ENCODE results near the gene NYAP2. TPM values are rescaled to one million over a fixed set of nuclear protein-coding genes. Genes with fewer than 3 reads are reported as not detected.

The NYAP2 gene
- polyA plus RNA-seq, 3 donors, result not detected

DNA sequence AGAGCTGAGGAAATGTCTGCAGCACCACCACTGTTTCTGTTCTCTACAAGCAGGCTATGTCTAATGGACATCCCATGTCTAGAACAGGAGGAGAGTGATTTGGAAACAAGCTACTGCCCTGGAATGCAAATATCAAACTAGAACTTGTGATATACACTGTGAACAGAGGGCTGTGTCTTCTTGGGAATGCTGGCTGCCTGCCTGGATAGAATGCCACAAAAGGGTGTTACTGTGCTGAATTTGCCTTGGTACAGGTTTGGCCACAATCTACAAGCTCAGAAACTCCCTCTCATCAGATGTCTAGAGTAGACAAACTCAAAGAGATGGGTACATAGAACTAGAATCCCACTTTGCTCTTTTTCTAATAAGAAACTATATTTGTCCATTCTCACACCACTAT lies 170.5 kb downstream of the NYAP2 start:
- Mint-ChIP-seq H3K27ac (no peak overlapping the region), H3K4me1 (no peaks in the 10 kb centered on the region), H3K9me3 (peaks cover under 1 to 12% (median 4%) of the 10 kb centered on the region in 7 donors), H3K36me3 (no peaks in the 10 kb centered on the region), H3K27me3 (ENCODE audit: low read depth in 3 of 3) (peaks cover 0 to 1% (median 1%) of the 10 kb centered on the region in 3 donors), H3K4me3 (no peak overlapping the region)
- Histone ChIP-seq H4K20me1 (ENCODE audit: insufficient read depth, low read length) (no peaks in the 10 kb centered on the region), H2AFZ (ENCODE audit: insufficient read depth, low read depth, low read length, poor library complexity, severe bottlenecking) (no peak overlapping the region), H3K9me3 (replicated peaks in 1 of 2; ENCODE audit: control insufficient read depth in 1 of 2, insufficient read depth in 1 of 2, low read length in 2 of 2) (peaks cover 6 to 9% of the 10 kb centered on the region in 2 donors), H3K4me1 (ENCODE audit: control insufficient read depth in 1 of 2, insufficient read depth in 2 of 2, low read length in 2 of 2) (no peaks in the 10 kb centered on the region), H3K27me3 (ENCODE audit: control insufficient read depth in 2 of 2, insufficient read depth in 2 of 2, low read length in 2 of 2) (no peaks in the 10 kb centered on the region), H3K9ac (ENCODE audit: insufficient read depth, low read length, poor library complexity, severe bottlenecking) (no peak overlapping the region), H3K27ac (ENCODE audit: low read depth in 1 of 2, low read length in 2 of 2) (no peak overlapping the region), H3K4me3 (replicated peaks in 1 of 3; ENCODE audit: low read depth in 2 of 3, low read length in 3 of 3) (no peak overlapping the region), H3K4me2 (replicated peaks; ENCODE audit: extremely low read depth, low read length, poor library complexity, severe bottlenecking) (no peak overlapping the region), H3K36me3 (replicated peaks in 1 of 2; ENCODE audit: control insufficient read depth in 1 of 2, insufficient read depth in 2 of 2, low read length in 2 of 2) (no peaks in the 10 kb centered on the region), H3K79me2 (ENCODE audit: insufficient read depth, low read length) (no peaks in the 10 kb centered on the region)
- DNase-seq, result no peak
- intact Hi-C loops (cut with micrococcal nuclease), result no loop called here
- TF ChIP-seq, protein P1, sequence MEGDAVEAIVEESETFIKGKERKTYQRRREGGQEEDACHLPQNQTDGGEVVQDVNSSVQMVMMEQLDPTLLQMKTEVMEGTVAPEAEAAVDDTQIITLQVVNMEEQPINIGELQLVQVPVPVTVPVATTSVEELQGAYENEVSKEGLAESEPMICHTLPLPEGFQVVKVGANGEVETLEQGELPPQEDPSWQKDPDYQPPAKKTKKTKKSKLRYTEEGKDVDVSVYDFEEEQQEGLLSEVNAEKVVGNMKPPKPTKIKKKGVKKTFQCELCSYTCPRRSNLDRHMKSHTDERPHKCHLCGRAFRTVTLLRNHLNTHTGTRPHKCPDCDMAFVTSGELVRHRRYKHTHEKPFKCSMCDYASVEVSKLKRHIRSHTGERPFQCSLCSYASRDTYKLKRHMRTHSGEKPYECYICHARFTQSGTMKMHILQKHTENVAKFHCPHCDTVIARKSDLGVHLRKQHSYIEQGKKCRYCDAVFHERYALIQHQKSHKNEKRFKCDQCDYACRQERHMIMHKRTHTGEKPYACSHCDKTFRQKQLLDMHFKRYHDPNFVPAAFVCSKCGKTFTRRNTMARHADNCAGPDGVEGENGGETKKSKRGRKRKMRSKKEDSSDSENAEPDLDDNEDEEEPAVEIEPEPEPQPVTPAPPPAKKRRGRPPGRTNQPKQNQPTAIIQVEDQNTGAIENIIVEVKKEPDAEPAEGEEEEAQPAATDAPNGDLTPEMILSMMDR (IDR thresholded peaks at IDR 0.05), result no peak

DNA sequence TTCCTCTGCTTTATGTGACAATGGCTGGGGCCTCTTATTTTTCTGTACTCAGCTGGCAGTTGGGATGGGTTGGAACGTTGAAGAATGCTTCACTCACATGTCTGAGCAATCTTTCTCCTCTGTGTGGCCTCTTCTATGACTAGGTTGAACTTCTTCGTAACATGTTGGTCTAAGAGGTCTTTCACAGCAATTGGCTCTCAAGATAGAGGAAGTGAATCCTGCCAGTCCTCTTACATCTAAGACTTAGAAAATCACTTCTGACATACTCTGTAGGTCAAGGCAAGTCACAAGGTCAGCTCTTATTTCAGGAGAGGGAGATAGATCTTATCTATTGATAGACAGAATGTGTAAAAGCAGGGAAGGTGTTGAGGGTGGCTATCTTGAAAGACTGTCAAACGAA lies 174.1 kb downstream of the NYAP2 start:
- H3K4me1 Mint-ChIP-seq, result no peaks in the 10 kb centered on the region
- no peaks in the 10 kb centered on the region for H3K4me1 ChIP-seq (ENCODE audit: control insufficient read depth in 1 of 2, insufficient read depth in 2 of 2, low read length in 2 of 2)
- no peak overlapping the region for H3K9ac ChIP-seq (ENCODE audit: insufficient read depth, low read length, poor library complexity, severe bottlenecking)
- no peaks in the 10 kb centered on the region for H3K36me3 ChIP-seq (replicated peaks in 1 of 2; ENCODE audit: control insufficient read depth in 1 of 2, insufficient read depth in 2 of 2, low read length in 2 of 2)
- H2AFZ ChIP-seq (ENCODE audit: insufficient read depth, low read depth, low read length, poor library complexity, severe bottlenecking), result no peak overlapping the region
- H3K36me3 Mint-ChIP-seq, result no peaks in the 10 kb centered on the region
- no peak overlapping the region for H3K4me3 Mint-ChIP-seq
- no peaks in the 10 kb centered on the region for H4K20me1 ChIP-seq (ENCODE audit: insufficient read depth, low read length)
- no peak overlapping the region for H3K4me3 ChIP-seq (replicated peaks in 1 of 3; ENCODE audit: low read depth in 2 of 3, low read length in 3 of 3)
- no peaks in the 10 kb centered on the region for H3K27me3 Mint-ChIP-seq (ENCODE audit: low read depth in 3 of 3)
- no peak overlapping the region for H3K27ac Mint-ChIP-seq
- WGBS (ENCODE audit: insufficient coverage), result no CpG with 5 or more reads among the region's 3 CpGs
- no peaks in the 10 kb centered on the region for H3K27me3 ChIP-seq (ENCODE audit: control insufficient read depth in 2 of 2, insufficient read depth in 2 of 2, low read length in 2 of 2)
- intact Hi-C loops (cut with micrococcal nuclease), result no loop called here
- no peak for DNase-seq
- no peak overlapping the region for H3K27ac ChIP-seq (ENCODE audit: low read depth in 1 of 2, low read length in 2 of 2)
- TF ChIP-seq, protein P1 (IDR thresholded peaks at IDR 0.05), result no peak
- H3K79me2 ChIP-seq (ENCODE audit: insufficient read depth, low read length), result no peaks in the 10 kb centered on the region
- H3K9me3 ChIP-seq (replicated peaks in 1 of 2; ENCODE audit: control insufficient read depth in 1 of 2, insufficient read depth in 1 of 2, low read length in 2 of 2), result peaks cover 6 to 9% of the 10 kb centered on the region in 2 donors
- H3K4me2 ChIP-seq (replicated peaks; ENCODE audit: extremely low read depth, low read length, poor library complexity, severe bottlenecking), result no peak overlapping the region
- peaks cover 2 to 12% (median 4%) of the 10 kb centered on the region in 7 donors for H3K9me3 Mint-ChIP-seq
